GM23338 (cell line): ENCODE measurements around the gene ETFA. TPM values are rescaled to one million over a fixed set of nuclear protein-coding genes. Genes with fewer than 3 reads are reported as not detected.

Experiments
- ATAC-seq: fragments of 200-7000 bp; cut with Tn5 transposase; 3 replicates; pipeline ENCODE4 v1.9.1; 2020
- DNase-seq: peaks from one replicate; pipeline ENCODE4 v3.0.0-alpha.2; 2015; ENCODE audit warnings: low spot score
- H2AFZ ChIP-seq: fragments of 200-600 bp; sonication (generic); 2 replicates; pipeline ENCODE4 v1.8.0; 2016; ENCODE audit warnings: antibody characterized with exemption, mild to moderate bottlenecking, moderate library complexity
- H3F3A ChIP-seq: fragments of 200-600 bp; sonication (generic); replicated peaks from 2 replicates; pipeline ENCODE4 v1.8.0; 2017; ENCODE audit warnings: antibody characterized with exemption, mixed run types, low read depth
- H3K27ac ChIP-seq: fragments of 200-600 bp; sonication (generic); 2 replicates; pipeline ENCODE4 v1.6.1; 2016; ENCODE audit warnings: low read depth
- H3K27me3 ChIP-seq: fragments of 200-600 bp; sonication (generic); 2 replicates; pipeline ENCODE4 v1.8.0; 2016; ENCODE audit warnings: mild to moderate bottlenecking, mixed run types, moderate library complexity; ENCODE audit not compliant: insufficient read depth
- H3K36me3 ChIP-seq: fragments of 200-600 bp; sonication (generic); 2 replicates; pipeline ENCODE4 v1.8.0; 2016; ENCODE audit warnings: mild to moderate bottlenecking; ENCODE audit not compliant: insufficient read depth
- H3K4me1 ChIP-seq: fragments of 200-600 bp; sonication (generic); 2 replicates; pipeline ENCODE4 v1.8.0; 2016; ENCODE audit warnings: mild to moderate bottlenecking, moderate library complexity; ENCODE audit not compliant: insufficient read depth
- H3K4me2 ChIP-seq: fragments of 200-600 bp; sonication (generic); 2 replicates; pipeline ENCODE4 v1.7.1; 2017; ENCODE audit warnings: mixed run types
- H3K4me3 ChIP-seq: fragments of 200-600 bp; sonication (generic); 2 replicates; pipeline ENCODE4 v1.6.1; 2016; ENCODE audit warnings: mixed run types
- H3K79me2 ChIP-seq: fragments of 200-600 bp; sonication (generic); replicated peaks from 2 replicates; pipeline ENCODE4 v1.8.0; 2017; ENCODE audit warnings: mild to moderate bottlenecking; ENCODE audit not compliant: insufficient read depth
- H3K9me2 ChIP-seq: fragments of 200-600 bp; sonication (generic); 2 replicates; pipeline ENCODE4 v1.8.0; 2017; ENCODE audit not compliant: insufficient read depth
- H4K20me1 ChIP-seq: fragments of 200-600 bp; sonication (generic); replicated peaks from 2 replicates; pipeline ENCODE4 v1.8.0; 2017; ENCODE audit warnings: mild to moderate bottlenecking; ENCODE audit not compliant: insufficient read depth
- H3K27ac Mint-ChIP-seq: 2 replicates; pipeline ENCODE4 v1.8.0; 2020; ENCODE audit warnings: inconsistent platforms, mild to moderate bottlenecking, moderate library complexity, mixed read lengths
- H3K27me3 Mint-ChIP-seq: 3 replicates; pipeline ENCODE4 v1.8.0; 2022; ENCODE audit warnings: low read depth, mild to moderate bottlenecking, moderate library complexity, mixed read lengths, inconsistent platforms; ENCODE audit not compliant: insufficient read depth, poor library complexity
- H3K36me3 Mint-ChIP-seq: 3 replicates; pipeline ENCODE4 v1.8.0; 2021; ENCODE audit warnings: low read depth, mild to moderate bottlenecking, inconsistent platforms, moderate library complexity, mixed read lengths
- H3K4me1 Mint-ChIP-seq: 3 replicates; pipeline ENCODE4 v1.8.0; 2020; ENCODE audit warnings: mild to moderate bottlenecking, inconsistent platforms, mixed read lengths
- H3K4me3 Mint-ChIP-seq: 3 replicates; pipeline ENCODE4 v1.8.0; 2021; ENCODE audit warnings: moderate library complexity, mild to moderate bottlenecking, inconsistent platforms, mixed read lengths
- H3K9me3 Mint-ChIP-seq: 3 replicates; pipeline ENCODE4 v1.8.0; 2020; ENCODE audit warnings: moderate library complexity, mild to moderate bottlenecking, inconsistent platforms, mixed read lengths
- ETS1 ChIP-seq: IDR thresholded peaks from 2 replicates; pipeline ENCODE4 v1.6.1; 2016; ENCODE audit warnings: antibody characterized with exemption
- EZH2 ChIP-seq: fragments of 200-600 bp; sonication (generic); IDR thresholded peaks from one replicate; pipeline ENCODE4 v1.8.0; 2017; ENCODE audit warnings: antibody characterized with exemption, mild to moderate bottlenecking, low read depth; ENCODE audit not compliant: unreplicated experiment
- EZH2phosphoT487 ChIP-seq: fragments of 200-600 bp; sonication (generic); IDR thresholded peaks from one replicate; pipeline ENCODE4 v1.8.1; 2018; ENCODE audit warnings: antibody characterized with exemption; ENCODE audit not compliant: unreplicated experiment
- JUNB ChIP-seq: IDR thresholded peaks from one replicate; pipeline ENCODE4 v1.6.1; 2016; ENCODE audit warnings: antibody characterized with exemption; ENCODE audit not compliant: unreplicated experiment
- POLR2AphosphoS5 ChIP-seq: IDR thresholded peaks from 2 replicates; pipeline ENCODE4 v1.6.1; 2016; ENCODE audit warnings: antibody characterized with exemption, low read depth
- REST ChIP-seq: IDR thresholded peaks from one replicate; pipeline ENCODE4 v1.6.1; 2018; ENCODE audit warnings: antibody characterized with exemption; ENCODE audit not compliant: unreplicated experiment
- ZNF331 ChIP-seq: fragments of 250-450 bp; sonication (Bioruptor Pico); IDR thresholded peaks from 2 replicates; pipeline ENCODE4 v1.5.0; 2020; ENCODE audit warnings: low read depth, mild to moderate bottlenecking, moderate library complexity
- ZNF462 ChIP-seq: fragments of 250-450 bp; sonication (Bioruptor Pico); IDR thresholded peaks from 2 replicates; pipeline ENCODE4 v1.5.0; 2020; ENCODE audit warnings: mild to moderate bottlenecking, moderate library complexity
- polyA plus RNA-seq: library from polyadenylated mRNA; unstranded; fragments of >200 nt; fragmentation: Nextera tagmentation; extraction: Ambion mirVana; gene quantifications from 2 replicates; pipeline ENCODE4 v1.2.1, GENCODE V29; 2016
- total RNA-seq: library from RNA; depleted of rRNA; stranded (reverse); fragments of >200 nt; shearing (Covaris generic); gene quantifications from 2 replicates; pipeline ENCODE4 v1.2.3, GENCODE V29; 2014

Gene ETFA
- total and polyA plus RNA-seq, 2 experiments from 2014 or later: 52.9 to 69.1 TPM

- Histone ChIP-seq H2AFZ (no peak overlapping the region), H3K4me1 (no peaks in the 10 kb centered on the region), H3K27ac (no peak overlapping the region), H3K79me2 (no peaks in the 10 kb centered on the region), H4K20me1 (no peaks in the 10 kb centered on the region; the same call in 1 of the 2 replicates), H3K4me3 (no peak overlapping the region), H3K9me2 (0 out of 2 replicates have a peak, but pooled peaks cover 4% of the 10 kb centered on the region), H3F3A (no peaks in the 10 kb centered on the region), H3K4me2 (no peak overlapping the region), H3K27me3 (no peaks in the 10 kb centered on the region), H3K36me3 (no peaks in the 10 kb centered on the region)
- H3K9me3 Mint-ChIP-seq: no peaks in the 10 kb centered on the region
- H3K4me1 Mint-ChIP-seq: peaks cover 3% of the 10 kb centered on the region; the same call in 1 of the 3 replicates
- ATAC-seq (no peak), DNase-seq (no peak)
- no peaks in the 10 kb centered on the region; the same call in 2 of the 3 replicates for H3K36me3 Mint-ChIP-seq
- TF ChIP-seq ZNF462 (no peak), EZH2 (no peak), ZNF331 (CRISPR knock-in tag) (no peak), JUNB (no peak), EZH2phosphoT487 (no peak), POLR2AphosphoS5 (no peak), REST (no peak), ETS1 (no peak)
- H3K27me3 Mint-ChIP-seq: peaks cover 8% of the 10 kb centered on the region
- no peak overlapping the region for H3K4me3 Mint-ChIP-seq
- no peak overlapping the region for H3K27ac Mint-ChIP-seq
Measured at GRCh38 chr15:76204916-76205460, 106.3 kb downstream of the ETFA start.
